Prostate gland (tissue), 2 donors: ENCODE measurements around the gene HDHD3. TPM values are rescaled to one million over a fixed set of nuclear protein-coding genes. Genes with fewer than 3 reads are reported as not detected.

Experiments
- DNase-seq: peaks from one replicate; pipeline ENCODE4 v3.0.0-alpha.2; 2019; ENCODE audit warnings: low spot score
- H3K27ac ChIP-seq, 2 donors: fragments of 200-600 bp; sonication (generic); 2 replicates each; pipeline ENCODE4 v1.5.1; 2017 to 2019
- H3K27me3 ChIP-seq: fragments of 200-600 bp; sonication (generic); replicated peaks from 2 replicates; pipeline ENCODE4 v1.5.1; 2019; ENCODE audit not compliant: insufficient read depth
- H3K36me3 ChIP-seq, 2 donors: fragments of 200-600 bp; sonication (generic); 1 replicate in 1 of 2; 2 replicates in 1 of 2; pipeline versions ENCODE4 v1.5.1 to v1.8.1; 2017 to 2019
- H3K4me1 ChIP-seq: fragments of 200-600 bp; sonication (generic); replicated peaks from 2 replicates; pipeline ENCODE4 v1.5.1; 2019
- H3K4me3 ChIP-seq, 2 donors: fragments of 200-600 bp; sonication (generic); 2 replicates each; pipeline ENCODE4 v1.5.1; 2017 to 2019
- H3K9me3 ChIP-seq: fragments of 200-600 bp; sonication (generic); 2 replicates; pipeline ENCODE4 v1.5.1; 2017
- POLR2A ChIP-seq: fragments of 450-650 bp; IDR thresholded peaks from one replicate; pipeline ENCODE4 v1.6.1; 2016; ENCODE audit warnings: antibody characterized with exemption, mild to moderate bottlenecking
- POLR2AphosphoS5 ChIP-seq: sonication (generic); formaldehyde crosslinking; IDR thresholded peaks from one replicate; pipeline ENCODE4 v1.6.1; 2017; ENCODE audit warnings: antibody characterized with exemption
- WGBS: methylation state at CpG from one replicate; pipeline ENCODE4 v1.1.5; 2018; 5-methylcytosine and 5-hydroxymethylcytosine counted together
- intact Hi-C: fragments of 100-400 bp; cut with DNase I; formaldehyde crosslinking; loops from one replicate; pipeline ENCODE4 v1.14.2; 2022
- total RNA-seq, 2 donors: library from RNA; depleted of rRNA; stranded (reverse); fragments of >200 nt; gene quantifications; one replicate each; pipeline ENCODE4 v1.1.0, GENCODE V29; 2016
- TF ChIP-seq, protein P1 (sequence below), 4 experiments: fragments of 200-600 bp in 2 of 4; fragments of 450-650 bp in 2 of 4; sonication (generic) in 2 of 4; IDR thresholded peaks; 1 replicate in 3 of 4; 2 replicates in 1 of 4; pipeline ENCODE4 v1.5.1; 2016 to 2019; ENCODE audit warnings: antibody characterized with exemption in 4 of 4, mild to moderate bottlenecking in 2 of 4, moderate library complexity in 2 of 4

HDHD3 gene
- total RNA-seq, 2 donors from 2014 or later: 52.2 to 72.1 TPM

GRCh38 chr9:113356686-113357292 is 20.0 kb downstream of the HDHD3 start:
- Histone ChIP-seq H3K27ac (no peak overlapping the region), H3K4me1 (no peaks in the 10 kb centered on the region), H3K27me3 (no peaks in the 10 kb centered on the region), H3K36me3 (no peaks in the 10 kb centered on the region), H3K4me3 (no peak overlapping the region), H3K9me3 (no peaks in the 10 kb centered on the region)
- 55% methylated on average over 7 of the region's 7 CpGs for WGBS
- intact Hi-C loops: no loop called here
- TF ChIP-seq, protein P1, sequence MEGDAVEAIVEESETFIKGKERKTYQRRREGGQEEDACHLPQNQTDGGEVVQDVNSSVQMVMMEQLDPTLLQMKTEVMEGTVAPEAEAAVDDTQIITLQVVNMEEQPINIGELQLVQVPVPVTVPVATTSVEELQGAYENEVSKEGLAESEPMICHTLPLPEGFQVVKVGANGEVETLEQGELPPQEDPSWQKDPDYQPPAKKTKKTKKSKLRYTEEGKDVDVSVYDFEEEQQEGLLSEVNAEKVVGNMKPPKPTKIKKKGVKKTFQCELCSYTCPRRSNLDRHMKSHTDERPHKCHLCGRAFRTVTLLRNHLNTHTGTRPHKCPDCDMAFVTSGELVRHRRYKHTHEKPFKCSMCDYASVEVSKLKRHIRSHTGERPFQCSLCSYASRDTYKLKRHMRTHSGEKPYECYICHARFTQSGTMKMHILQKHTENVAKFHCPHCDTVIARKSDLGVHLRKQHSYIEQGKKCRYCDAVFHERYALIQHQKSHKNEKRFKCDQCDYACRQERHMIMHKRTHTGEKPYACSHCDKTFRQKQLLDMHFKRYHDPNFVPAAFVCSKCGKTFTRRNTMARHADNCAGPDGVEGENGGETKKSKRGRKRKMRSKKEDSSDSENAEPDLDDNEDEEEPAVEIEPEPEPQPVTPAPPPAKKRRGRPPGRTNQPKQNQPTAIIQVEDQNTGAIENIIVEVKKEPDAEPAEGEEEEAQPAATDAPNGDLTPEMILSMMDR (IDR thresholded peaks at IDR 0.05): no peak
- TF ChIP-seq POLR2A: no peak
- TF ChIP-seq POLR2AphosphoS5: no peak
- DNase-seq: no peak

DNA sequence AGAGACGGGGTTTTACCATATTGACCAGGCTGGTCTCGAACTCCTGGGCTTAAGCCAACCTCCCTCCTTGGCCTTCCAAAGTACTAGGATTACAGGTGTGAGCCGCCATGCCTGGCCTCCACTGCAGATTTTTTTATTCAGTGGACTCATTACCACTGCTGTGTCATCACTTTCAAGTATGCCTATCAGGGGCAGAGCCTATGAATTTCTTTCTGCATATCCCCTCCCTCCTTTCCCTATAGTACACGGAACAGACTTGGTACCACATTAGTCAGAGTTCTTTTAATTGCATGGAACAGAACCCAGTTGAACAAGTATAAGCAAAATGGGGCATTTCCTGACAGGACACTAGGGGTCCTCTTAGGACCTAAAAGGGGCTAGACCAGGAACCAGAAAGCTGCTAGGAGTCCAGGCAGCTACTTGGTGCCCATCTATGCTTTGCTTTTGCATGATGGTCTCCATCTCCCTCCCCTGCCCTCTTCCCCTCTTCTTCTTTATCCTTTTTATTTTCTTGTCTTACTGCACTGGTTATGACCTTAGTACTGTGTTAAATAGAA is 21.7 kb downstream of the HDHD3 start:
- Histone ChIP-seq H3K27ac (no peak overlapping the region), H3K4me1 (no peaks in the 10 kb centered on the region), H3K27me3 (no peaks in the 10 kb centered on the region), H3K4me3 (no peak overlapping the region), H3K9me3 (no peaks in the 10 kb centered on the region), H3K36me3 (no peaks in the 10 kb centered on the region)
- DNase-seq: no peak
- intact Hi-C loops: no loop called here
- no peak for TF ChIP-seq POLR2AphosphoS5
- no peak for TF ChIP-seq POLR2A
- TF ChIP-seq, protein P1 (IDR thresholded peaks at IDR 0.05): no peak
- 93% methylated on average over 4 of the region's 4 CpGs for WGBS

DNA sequence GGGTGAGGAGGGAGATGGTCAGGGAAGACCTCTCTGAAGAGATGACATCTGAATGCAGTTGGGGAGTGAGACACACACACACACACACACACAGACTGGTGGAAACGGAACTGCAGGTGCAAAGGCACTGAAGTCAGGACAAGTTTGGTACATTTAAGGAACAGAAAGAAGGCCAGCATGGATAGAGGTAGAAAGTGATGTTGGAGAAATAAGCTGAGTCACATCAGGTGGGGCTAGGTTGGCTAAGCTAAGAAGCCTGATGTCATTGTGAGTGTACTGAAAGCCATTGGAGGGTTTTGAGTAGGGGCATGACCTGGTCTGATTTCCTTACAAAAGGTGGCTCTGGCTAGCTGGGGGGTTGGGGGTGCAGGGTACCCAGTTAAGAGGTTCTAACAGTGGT is 24.4 kb downstream of the HDHD3 start:
- DNase-seq: no peak
- Histone ChIP-seq H3K9me3 (no peaks in the 10 kb centered on the region), H3K4me3 (no peak overlapping the region), H3K27me3 (no peaks in the 10 kb centered on the region), H3K27ac (no peak overlapping the region), H3K4me1 (no peaks in the 10 kb centered on the region), H3K36me3 (no peaks in the 10 kb centered on the region)
- intact Hi-C loops: no loop called here
- TF ChIP-seq POLR2AphosphoS5 (no peak), POLR2A (no peak)
- TF ChIP-seq, protein P1 (IDR thresholded peaks at IDR 0.05): no peak
- WGBS: 59% methylated on average over 1 of the region's 1 CpG

- intact Hi-C loops: no loop called here
- WGBS: 80% methylated on average over 6 of the region's 6 CpGs
- TF ChIP-seq POLR2A (no peak), POLR2AphosphoS5 (no peak)
- TF ChIP-seq, protein P1 (IDR thresholded peaks at IDR 0.05): no peak
- H3K4me3 ChIP-seq: no peak overlapping the region
- no peaks in the 10 kb centered on the region for H3K36me3 ChIP-seq
- no peaks in the 10 kb centered on the region for H3K9me3 ChIP-seq
- H3K27ac ChIP-seq: no peak overlapping the region
- no peaks in the 10 kb centered on the region for H3K4me1 ChIP-seq
- no peaks in the 10 kb centered on the region for H3K27me3 ChIP-seq
- no peak for DNase-seq
These were observed 24.8 kb downstream of the HDHD3 start for GRCh38 chr9:113352006-113352405.

- H3K27me3 ChIP-seq: no peaks in the 10 kb centered on the region
- intact Hi-C loops: no loop called here
- no peak overlapping the region for H3K4me3 ChIP-seq
- no peaks in the 10 kb centered on the region for H3K4me1 ChIP-seq
- TF ChIP-seq POLR2AphosphoS5 (no peak), POLR2A (no peak)
- TF ChIP-seq, protein P1 (IDR thresholded peaks at IDR 0.05): no peak
- no peak overlapping the region for H3K27ac ChIP-seq
- no peaks in the 10 kb centered on the region for H3K36me3 ChIP-seq
- DNase-seq: no peak
- no peaks in the 10 kb centered on the region for H3K9me3 ChIP-seq
- 62% methylated on average over 6 of the region's 6 CpGs for WGBS
These were observed 25.8 kb downstream of the HDHD3 start for GRCh38 chr9:113350937-113351336.
